Measurements from ENCODE around the gene MBOAT1. TPM values are rescaled to one million over a fixed set of nuclear protein-coding genes. Genes with fewer than 3 reads are reported as not detected.

The MBOAT1 gene
- total RNA-seq, 1 experiment from 2014 or later: 6.3 TPM

DNA sequence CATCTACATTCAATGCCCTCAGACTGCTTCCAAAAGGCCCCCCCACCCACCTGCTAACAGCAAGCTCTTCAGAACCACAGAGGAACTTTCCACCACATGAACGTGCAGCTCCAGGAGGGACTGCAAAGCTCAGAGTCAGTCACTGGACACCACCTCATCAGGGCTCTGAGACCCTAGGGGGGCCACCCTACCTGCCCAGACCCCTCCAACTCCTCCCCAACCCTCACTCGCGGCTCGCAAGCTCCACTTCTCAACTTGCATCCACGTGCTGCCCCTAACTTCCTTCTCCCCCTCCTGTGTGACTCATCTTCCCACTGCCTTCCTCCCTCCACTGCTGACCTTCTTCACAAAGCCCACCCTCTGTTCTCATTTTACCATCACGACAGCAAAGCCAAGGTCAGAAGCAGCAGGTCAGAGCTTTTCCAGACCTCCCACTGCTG, 6.5 kb downstream of the MBOAT1 start:
- Histone ChIP-seq H3K27ac (ENCODE audit: low read depth, low read length, poor library complexity, severe bottlenecking) (no peak overlapping the region), H3K36me3 (ENCODE audit: insufficient read depth, low read length, poor library complexity, severe bottlenecking) (no peaks in the 10 kb centered on the region), H3K27me3 (replicated peaks; ENCODE audit: insufficient read depth, low read depth, low read length, poor library complexity) (no peaks in the 10 kb centered on the region), H3K9me3 (ENCODE audit: low read depth, low read length, poor library complexity, severe bottlenecking) (no peaks in the 10 kb centered on the region), H3K4me3 (ENCODE audit: low read depth, low read length, poor library complexity, severe bottlenecking) (no peak overlapping the region), H3K4me1 (ENCODE audit: insufficient read depth, low read length, poor library complexity, severe bottlenecking) (peaks cover 20% of the 10 kb centered on the region)
- intact Hi-C loops (cut with micrococcal nuclease; ENCODE audit: unreplicated experiment): no loop called here
- no peak for TF ChIP-seq EZH2 (IDR thresholded peaks at IDR 0.05; ENCODE audit: borderline replicate concordance, low read depth, low read length, poor library complexity, severe bottlenecking)
- TF ChIP-seq, protein P1, sequence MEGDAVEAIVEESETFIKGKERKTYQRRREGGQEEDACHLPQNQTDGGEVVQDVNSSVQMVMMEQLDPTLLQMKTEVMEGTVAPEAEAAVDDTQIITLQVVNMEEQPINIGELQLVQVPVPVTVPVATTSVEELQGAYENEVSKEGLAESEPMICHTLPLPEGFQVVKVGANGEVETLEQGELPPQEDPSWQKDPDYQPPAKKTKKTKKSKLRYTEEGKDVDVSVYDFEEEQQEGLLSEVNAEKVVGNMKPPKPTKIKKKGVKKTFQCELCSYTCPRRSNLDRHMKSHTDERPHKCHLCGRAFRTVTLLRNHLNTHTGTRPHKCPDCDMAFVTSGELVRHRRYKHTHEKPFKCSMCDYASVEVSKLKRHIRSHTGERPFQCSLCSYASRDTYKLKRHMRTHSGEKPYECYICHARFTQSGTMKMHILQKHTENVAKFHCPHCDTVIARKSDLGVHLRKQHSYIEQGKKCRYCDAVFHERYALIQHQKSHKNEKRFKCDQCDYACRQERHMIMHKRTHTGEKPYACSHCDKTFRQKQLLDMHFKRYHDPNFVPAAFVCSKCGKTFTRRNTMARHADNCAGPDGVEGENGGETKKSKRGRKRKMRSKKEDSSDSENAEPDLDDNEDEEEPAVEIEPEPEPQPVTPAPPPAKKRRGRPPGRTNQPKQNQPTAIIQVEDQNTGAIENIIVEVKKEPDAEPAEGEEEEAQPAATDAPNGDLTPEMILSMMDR (conservative IDR thresholded peaks at IDR 0.05; ENCODE audit: low read depth, low read length): no peak
- ChIA-PET CTCF (no interaction called here), POLR2A (ENCODE audit: low non-redundant PET) (no interaction called here)
- no TSS peak for BruUV-seq (replicated peaks)
- DNase-seq (ENCODE audit: low spot score): no peak

DNA sequence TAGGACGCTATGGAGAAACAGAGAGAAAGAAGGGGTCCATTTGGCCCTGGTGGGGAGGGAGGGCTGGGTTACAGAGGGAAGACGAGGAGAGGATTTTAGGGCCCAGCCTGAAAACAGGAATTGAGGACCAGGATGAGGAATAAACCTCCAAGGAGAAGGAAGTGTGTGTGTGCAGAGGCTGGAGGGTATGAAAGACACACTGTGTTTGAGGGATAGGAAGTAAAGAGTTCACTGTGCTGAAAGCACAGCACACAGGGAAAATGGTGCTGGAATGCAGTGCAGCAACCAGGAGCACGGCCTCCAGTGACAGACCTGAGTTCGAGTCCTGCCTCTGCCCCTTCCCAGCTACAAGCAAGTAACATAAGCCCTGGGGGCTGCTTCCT, 7.8 kb downstream of the MBOAT1 start:
- no TSS peak for BruUV-seq (replicated peaks)
- no peak for DNase-seq (ENCODE audit: low spot score)
- ChIA-PET POLR2A (ENCODE audit: low non-redundant PET) (no interaction called here), CTCF (no interaction called here)
- Histone ChIP-seq H3K9me3 (ENCODE audit: low read depth, low read length, poor library complexity, severe bottlenecking) (no peaks in the 10 kb centered on the region), H3K27ac (ENCODE audit: low read depth, low read length, poor library complexity, severe bottlenecking) (no peak overlapping the region), H3K4me1 (ENCODE audit: insufficient read depth, low read length, poor library complexity, severe bottlenecking) (peaks cover 19% of the 10 kb centered on the region), H3K4me3 (ENCODE audit: low read depth, low read length, poor library complexity, severe bottlenecking) (no peak overlapping the region), H3K27me3 (replicated peaks; ENCODE audit: insufficient read depth, low read depth, low read length, poor library complexity) (no peaks in the 10 kb centered on the region), H3K36me3 (ENCODE audit: insufficient read depth, low read length, poor library complexity, severe bottlenecking) (no peaks in the 10 kb centered on the region)
- intact Hi-C loops (cut with micrococcal nuclease; ENCODE audit: unreplicated experiment): no loop called here
- TF ChIP-seq, protein P1 (conservative IDR thresholded peaks at IDR 0.05; ENCODE audit: low read depth, low read length): no peak
- TF ChIP-seq EZH2 (IDR thresholded peaks at IDR 0.05; ENCODE audit: borderline replicate concordance, low read depth, low read length, poor library complexity, severe bottlenecking): no peak

DNA sequence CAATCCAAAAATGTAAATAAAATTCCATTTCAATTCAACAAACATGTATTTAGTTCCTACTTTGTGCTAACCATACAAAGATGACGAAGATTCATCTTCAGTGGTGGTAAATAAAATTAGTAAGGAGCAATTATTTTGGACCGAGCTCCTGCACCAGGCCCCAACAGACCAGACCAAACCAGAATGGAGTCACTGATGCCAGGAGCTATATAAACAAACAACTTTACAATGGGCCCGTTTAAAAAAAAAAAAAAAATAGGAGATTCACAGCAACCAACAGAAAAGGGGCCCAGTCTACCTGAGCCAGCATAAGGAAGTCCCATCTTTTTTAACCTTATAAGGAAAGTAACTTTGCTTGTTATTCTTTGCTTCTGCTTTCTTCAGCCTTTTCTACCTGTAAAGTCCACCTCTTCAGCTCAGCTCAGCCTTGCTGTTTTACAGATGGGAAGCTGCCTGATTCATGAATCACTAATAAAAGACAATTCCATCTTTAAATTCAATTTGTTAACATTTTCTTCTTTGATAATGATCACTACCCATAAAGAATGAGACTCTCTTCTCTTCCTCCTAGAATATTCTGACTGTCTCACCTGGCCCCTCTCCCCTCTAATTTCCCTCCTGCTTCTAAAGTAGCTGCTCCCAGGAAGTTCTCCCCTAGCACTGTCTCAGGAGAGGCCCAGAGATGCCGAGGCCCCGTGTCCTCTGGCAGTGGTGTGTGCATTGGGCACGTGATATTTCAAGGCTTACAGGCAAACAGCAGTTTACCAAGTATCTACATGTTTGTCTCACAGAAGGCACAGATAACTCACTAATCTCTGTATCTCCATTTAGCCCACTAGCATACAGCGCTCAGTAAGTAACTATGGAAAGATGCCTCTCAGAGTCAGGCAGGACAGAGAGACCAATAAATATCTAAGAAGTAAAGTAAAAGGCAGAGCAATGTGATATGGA, 8.4 kb downstream of the MBOAT1 start:
- intact Hi-C loops (cut with micrococcal nuclease; ENCODE audit: unreplicated experiment): no loop called here
- no peak overlapping the region for H3K27ac ChIP-seq (ENCODE audit: low read depth, low read length, poor library complexity, severe bottlenecking)
- peaks cover 13% of the 10 kb centered on the region for H3K4me1 ChIP-seq (ENCODE audit: insufficient read depth, low read length, poor library complexity, severe bottlenecking)
- no peak overlapping the region for H3K4me3 ChIP-seq (ENCODE audit: low read depth, low read length, poor library complexity, severe bottlenecking)
- no peak for TF ChIP-seq EZH2 (IDR thresholded peaks at IDR 0.05; ENCODE audit: borderline replicate concordance, low read depth, low read length, poor library complexity, severe bottlenecking)
- TF ChIP-seq, protein P1 (conservative IDR thresholded peaks at IDR 0.05; ENCODE audit: low read depth, low read length): no peak
- no peaks in the 10 kb centered on the region for H3K36me3 ChIP-seq (ENCODE audit: insufficient read depth, low read length, poor library complexity, severe bottlenecking)
- POLR2A ChIA-PET (ENCODE audit: low non-redundant PET): no interaction called here
- H3K27me3 ChIP-seq (replicated peaks; ENCODE audit: insufficient read depth, low read depth, low read length, poor library complexity): no peaks in the 10 kb centered on the region
- CTCF ChIA-PET: no interaction called here
- no peak for DNase-seq (ENCODE audit: low spot score)
- no TSS peak for BruUV-seq (replicated peaks)
- H3K9me3 ChIP-seq (ENCODE audit: low read depth, low read length, poor library complexity, severe bottlenecking): no peaks in the 10 kb centered on the region

Measured in A673 (cell line).